OCI-LY1 (cell line): ENCODE data around the gene PARVA.

Experiments
- H2AFZ ChIP-seq: fragments of 200-600 bp; sonication (generic), shearing (Covaris generic); 2 replicates; pipeline ENCODE4 v1.6.0; 2014; ENCODE audit warnings: antibody characterized with exemption, mild to moderate bottlenecking, low read length
- H3F3A ChIP-seq: fragments of 200-600 bp; sonication (generic), shearing (Covaris generic); 2 replicates; pipeline ENCODE4 v1.6.0; 2014; ENCODE audit warnings: mild to moderate bottlenecking, antibody characterized with exemption, low read length, moderate library complexity; ENCODE audit not compliant: insufficient read depth
- H3K27ac ChIP-seq: fragments of 200-600 bp; sonication (generic); 2 replicates; pipeline ENCODE4 v1.5.1; 2014; ENCODE audit warnings: low read length, mixed run types, mild to moderate bottlenecking, low read depth; ENCODE audit not compliant: poor library complexity, severe bottlenecking
- H3K27me3 ChIP-seq: fragments of 200-600 bp; sonication (generic); 2 replicates; pipeline ENCODE4 v1.6.0; 2014; ENCODE audit warnings: antibody characterized with exemption, mild to moderate bottlenecking, low read length, moderate library complexity; ENCODE audit not compliant: insufficient read depth
- H3K36me3 ChIP-seq: fragments of 200-600 bp; sonication (generic); 2 replicates; pipeline ENCODE4 v1.6.1; 2014; ENCODE audit warnings: mild to moderate bottlenecking, antibody characterized with exemption, low read length, moderate library complexity, mixed read lengths; ENCODE audit not compliant: insufficient read depth
- H3K4me1 ChIP-seq: fragments of 200-600 bp; sonication (generic); 2 replicates; pipeline ENCODE4 v1.5.1; 2014; ENCODE audit warnings: mild to moderate bottlenecking, low read length, moderate library complexity; ENCODE audit not compliant: insufficient read depth, severe bottlenecking
- H3K4me2 ChIP-seq: fragments of 200-600 bp; sonication (generic), shearing (Covaris generic); 2 replicates; pipeline ENCODE4 v1.6.1; 2014; ENCODE audit warnings: low read length
- H3K4me3 ChIP-seq: fragments of 200-600 bp; sonication (generic); 2 replicates; pipeline ENCODE4 v1.5.1; 2014; ENCODE audit warnings: low read length, low read depth, mild to moderate bottlenecking, mixed read lengths; ENCODE audit not compliant: poor library complexity, severe bottlenecking
- H3K79me2 ChIP-seq: fragments of 200-600 bp; shearing (Covaris generic); 2 replicates; pipeline ENCODE4 v1.6.1; 2016; ENCODE audit warnings: mixed run types, low read length, mixed read lengths; ENCODE audit not compliant: insufficient read depth
- H3K9ac ChIP-seq: fragments of 200-600 bp; sonication (generic), shearing (Covaris generic); 2 replicates; pipeline ENCODE4 v1.6.1; 2014; ENCODE audit warnings: mild to moderate bottlenecking, low read length, mixed read lengths
- H3K9me2 ChIP-seq: fragments of 200-600 bp; sonication (generic), shearing (Covaris generic); 2 replicates; pipeline ENCODE4 v1.6.1; 2014; ENCODE audit warnings: low read depth, mild to moderate bottlenecking, low read length, mixed read lengths
- H3K9me3 ChIP-seq: fragments of 200-600 bp; shearing (Covaris generic); 2 replicates; pipeline ENCODE4 v1.6.1; 2014; ENCODE audit warnings: low read length, mixed read lengths
- H4K20me1 ChIP-seq: fragments of 200-600 bp; sonication (generic), shearing (Covaris generic); 2 replicates; pipeline ENCODE4 v1.6.0; 2016; ENCODE audit warnings: mild to moderate bottlenecking, low read length; ENCODE audit not compliant: insufficient read depth
- EZH2 ChIP-seq: fragments of 200-600 bp; sonication (generic), shearing (Covaris generic); IDR thresholded peaks from 2 replicates; pipeline ENCODE4 v1.8.0; 2017; ENCODE audit warnings: borderline replicate concordance, mixed run types, mild to moderate bottlenecking, antibody characterized with exemption, low read length, moderate library complexity, mixed read lengths
- TF ChIP-seq, protein P1 (sequence below): fragments of 200-600 bp; sonication (generic), shearing (Covaris generic); IDR thresholded peaks from 2 replicates; pipeline ENCODE4 v1.5.1; 2017; ENCODE audit warnings: mild to moderate bottlenecking, antibody characterized with exemption, low read length, moderate library complexity, mixed read lengths

PARVA gene

DNA sequence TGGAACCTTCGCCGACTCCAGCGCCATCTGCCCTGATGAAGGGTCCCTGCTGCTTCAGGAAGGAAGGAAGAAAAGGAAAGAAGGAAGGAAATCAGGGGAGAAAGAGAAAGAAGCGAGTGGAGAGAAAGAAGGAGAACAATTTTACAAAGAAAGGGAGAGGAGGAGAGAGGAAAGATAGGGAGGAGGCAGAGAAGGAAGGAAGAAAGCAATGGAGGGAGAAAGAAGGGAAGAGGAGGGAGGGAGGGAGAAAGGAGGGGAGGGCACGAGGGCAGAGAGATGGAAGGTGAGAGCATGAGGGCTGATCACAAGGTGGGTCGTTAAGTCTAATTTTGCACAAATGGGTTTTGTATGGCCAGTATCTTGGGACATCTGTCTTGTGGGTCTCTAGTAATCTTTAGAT is 39.2 kb downstream of the PARVA start:
- no peaks in the 10 kb centered on the region for H3K9me2 ChIP-seq
- H3K9me3 ChIP-seq, result no peaks in the 10 kb centered on the region
- no peaks in the 10 kb centered on the region for H3K4me1 ChIP-seq
- no peaks in the 10 kb centered on the region for H3F3A ChIP-seq
- no peaks in the 10 kb centered on the region for H4K20me1 ChIP-seq
- H3K4me3 ChIP-seq, result no peak overlapping the region
- no peaks in the 10 kb centered on the region for H3K79me2 ChIP-seq
- H3K9ac ChIP-seq, result no peak overlapping the region
- H3K27me3 ChIP-seq, result no peaks in the 10 kb centered on the region
- no peak overlapping the region for H3K4me2 ChIP-seq
- no peak overlapping the region for H3K27ac ChIP-seq
- no peak overlapping the region for H2AFZ ChIP-seq
- no peaks in the 10 kb centered on the region for H3K36me3 ChIP-seq
- TF ChIP-seq, protein P1, sequence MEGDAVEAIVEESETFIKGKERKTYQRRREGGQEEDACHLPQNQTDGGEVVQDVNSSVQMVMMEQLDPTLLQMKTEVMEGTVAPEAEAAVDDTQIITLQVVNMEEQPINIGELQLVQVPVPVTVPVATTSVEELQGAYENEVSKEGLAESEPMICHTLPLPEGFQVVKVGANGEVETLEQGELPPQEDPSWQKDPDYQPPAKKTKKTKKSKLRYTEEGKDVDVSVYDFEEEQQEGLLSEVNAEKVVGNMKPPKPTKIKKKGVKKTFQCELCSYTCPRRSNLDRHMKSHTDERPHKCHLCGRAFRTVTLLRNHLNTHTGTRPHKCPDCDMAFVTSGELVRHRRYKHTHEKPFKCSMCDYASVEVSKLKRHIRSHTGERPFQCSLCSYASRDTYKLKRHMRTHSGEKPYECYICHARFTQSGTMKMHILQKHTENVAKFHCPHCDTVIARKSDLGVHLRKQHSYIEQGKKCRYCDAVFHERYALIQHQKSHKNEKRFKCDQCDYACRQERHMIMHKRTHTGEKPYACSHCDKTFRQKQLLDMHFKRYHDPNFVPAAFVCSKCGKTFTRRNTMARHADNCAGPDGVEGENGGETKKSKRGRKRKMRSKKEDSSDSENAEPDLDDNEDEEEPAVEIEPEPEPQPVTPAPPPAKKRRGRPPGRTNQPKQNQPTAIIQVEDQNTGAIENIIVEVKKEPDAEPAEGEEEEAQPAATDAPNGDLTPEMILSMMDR, result no peak
- TF ChIP-seq EZH2, result no peak

DNA sequence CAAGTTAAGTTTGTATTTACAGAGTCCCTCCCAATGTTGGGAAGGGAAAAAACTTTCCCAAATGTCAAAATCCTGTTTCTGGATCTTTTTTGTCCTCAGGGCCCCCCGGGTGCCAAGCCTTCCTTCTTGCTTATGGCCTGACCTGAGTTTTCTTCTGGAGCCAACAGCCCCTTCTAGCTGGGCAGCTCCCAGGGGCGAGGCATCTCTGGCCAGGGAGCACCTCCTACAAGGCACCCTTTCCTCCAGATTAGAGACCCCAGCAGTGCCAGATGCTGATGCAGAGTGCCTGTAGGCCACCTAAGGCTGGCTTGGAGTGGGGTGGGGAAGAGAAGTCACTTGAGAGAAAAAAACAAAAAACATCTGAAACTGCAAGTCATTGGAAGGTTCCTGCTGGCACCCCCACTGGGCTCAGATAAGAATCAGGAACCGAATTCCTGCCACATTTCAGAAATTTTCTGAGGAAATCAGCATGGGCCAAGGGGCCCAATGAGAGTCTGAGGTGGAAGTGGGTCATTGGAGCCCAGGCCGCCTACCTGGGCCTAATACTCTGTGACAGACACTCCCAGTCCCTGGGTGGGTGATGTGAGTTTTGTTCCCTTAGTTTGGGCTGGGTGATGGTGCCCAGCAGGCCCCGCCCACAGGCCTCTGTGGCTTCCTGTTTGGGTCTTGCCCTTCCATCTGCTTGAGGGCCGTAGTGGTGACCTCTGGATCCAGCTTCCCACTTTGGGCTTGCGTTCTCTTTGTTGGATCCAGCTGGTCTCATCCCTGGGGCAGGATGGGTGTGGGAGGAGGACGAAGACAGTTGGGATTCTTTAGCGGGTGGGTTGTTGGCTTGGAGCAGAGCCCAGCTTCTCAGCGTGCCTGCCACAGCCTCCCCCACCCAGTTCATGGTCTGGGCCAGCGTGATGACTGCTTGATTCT is 40.6 kb downstream of the PARVA start:
- Histone ChIP-seq H3K9me3 (no peaks in the 10 kb centered on the region), H3K27ac (no peak overlapping the region), H3K9ac (no peak overlapping the region), H3K36me3 (no peaks in the 10 kb centered on the region), H3K27me3 (no peaks in the 10 kb centered on the region), H3K9me2 (no peaks in the 10 kb centered on the region), H3K4me1 (no peaks in the 10 kb centered on the region), H3K79me2 (no peaks in the 10 kb centered on the region), H3K4me2 (no peak overlapping the region), H2AFZ (no peak overlapping the region), H3K4me3 (no peak overlapping the region), H4K20me1 (no peaks in the 10 kb centered on the region), H3F3A (no peaks in the 10 kb centered on the region)
- TF ChIP-seq, protein P1, result no peak

DNA sequence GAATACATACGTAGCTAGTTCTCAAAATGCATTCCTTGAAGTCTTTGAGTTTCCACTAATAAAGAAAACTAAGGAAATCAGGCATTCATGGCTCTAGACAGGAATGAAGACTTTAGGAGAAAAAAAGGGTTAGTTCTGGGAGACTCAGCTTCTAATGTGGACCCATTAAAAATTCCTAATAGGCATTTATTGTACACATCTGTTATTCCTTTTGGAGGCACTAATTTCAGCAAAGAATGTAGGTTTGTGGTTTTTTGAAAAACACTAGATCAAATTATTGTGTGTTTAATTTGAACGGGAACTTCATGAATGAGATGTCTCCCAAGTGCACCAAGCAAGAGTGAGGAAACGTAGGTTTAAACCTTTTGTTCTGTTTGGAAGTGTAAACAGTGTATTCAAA is 42.7 kb downstream of the PARVA start:
- H3K79me2 ChIP-seq, result no peaks in the 10 kb centered on the region
- no peaks in the 10 kb centered on the region for H3F3A ChIP-seq
- H4K20me1 ChIP-seq, result no peaks in the 10 kb centered on the region
- no peaks in the 10 kb centered on the region for H3K27me3 ChIP-seq
- H3K27ac ChIP-seq, result no peak overlapping the region
- H2AFZ ChIP-seq, result no peak overlapping the region
- no peaks in the 10 kb centered on the region for H3K4me1 ChIP-seq
- H3K4me2 ChIP-seq, result no peak overlapping the region
- no peaks in the 10 kb centered on the region for H3K9me3 ChIP-seq
- H3K36me3 ChIP-seq, result no peaks in the 10 kb centered on the region
- no peaks in the 10 kb centered on the region for H3K9me2 ChIP-seq
- no peak overlapping the region for H3K4me3 ChIP-seq
- H3K9ac ChIP-seq, result no peak overlapping the region
- TF ChIP-seq, protein P1, result no peak
